GDM1 (cell line): Measurements from ENCODE around the gene MSANTD4.
A peak's percentile ranks its signal among the peaks of the same experiment; 100 is the strongest.
"Not testable (repeated sequence)": the region's sequence is repeated elsewhere in the genome, so short reads cannot be mapped to it uniquely, and the experiment has no call there.

ENCODE experiments used
- DNase-seq: peaks from one replicate; lab custom pipeline; 2025; lab: John Stamatoyannopoulos, UW

Gene MSANTD4

DNA sequence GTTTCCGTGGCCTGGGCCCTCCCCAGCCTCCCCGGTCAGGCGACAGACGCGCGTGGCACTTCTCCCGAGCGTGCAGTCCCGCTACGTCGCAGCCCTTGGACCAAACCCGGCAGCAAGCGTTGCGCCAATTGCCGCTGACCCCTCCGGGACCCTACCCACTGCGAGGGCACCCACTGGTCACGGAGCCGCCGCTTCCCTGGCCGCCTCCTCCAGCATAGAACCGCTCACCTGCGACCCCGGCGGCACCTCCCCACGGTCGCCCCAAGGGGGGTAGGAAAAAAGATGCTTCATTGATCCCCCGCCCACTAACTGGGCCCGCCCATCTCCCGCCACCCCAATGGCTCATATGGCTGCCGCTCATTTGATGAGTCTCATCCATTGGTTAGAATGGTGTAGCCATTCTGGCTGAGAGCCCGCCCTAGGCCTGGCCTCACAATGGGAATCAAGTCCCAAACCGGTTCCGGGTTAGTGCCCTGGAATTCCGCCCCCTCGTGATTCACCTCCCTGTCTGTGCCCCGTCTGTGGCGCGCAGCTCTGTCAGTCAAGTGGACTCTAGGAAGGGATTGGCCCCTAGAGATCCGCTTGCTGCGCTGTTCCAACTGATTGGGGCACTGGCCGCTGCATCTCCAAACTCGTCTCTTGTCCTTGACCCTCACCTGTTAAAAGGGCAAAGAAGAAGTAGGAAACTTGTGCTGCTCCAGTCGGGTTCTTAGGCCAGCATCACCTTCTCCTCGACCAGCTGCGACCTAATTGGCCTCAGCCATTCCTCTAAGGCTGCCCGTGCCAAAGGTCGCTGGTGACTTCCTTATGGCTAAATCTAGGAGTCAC, at the start of gene MSANTD4:
MSANTD4 (minus strand) TSS at position 274 of the 828 bp plus-strand sequence. CDS start 11,323 bp downstream, outside the sequence.
- peak; percentile 98 for DNase-seq

DNA sequence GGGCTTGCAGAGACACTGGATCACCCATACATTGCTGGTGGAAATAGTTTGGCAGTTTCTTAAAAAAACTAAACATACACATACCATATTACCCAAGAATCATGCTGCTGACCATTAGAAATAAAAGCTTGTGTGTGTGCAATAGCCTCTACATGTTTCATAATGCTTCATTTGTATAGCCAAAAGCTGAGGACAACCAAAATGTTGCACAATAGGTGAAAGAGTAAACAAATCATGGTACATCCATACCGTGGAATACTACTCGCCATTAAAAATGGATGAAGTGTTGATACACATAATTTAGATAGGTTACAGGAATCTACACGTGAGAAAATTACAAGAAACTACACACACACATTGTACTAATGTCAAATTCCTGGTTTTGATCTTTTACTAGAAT, 48.6 kb upstream of the MSANTD4 start:
- DNase-seq, result no peak

DNA sequence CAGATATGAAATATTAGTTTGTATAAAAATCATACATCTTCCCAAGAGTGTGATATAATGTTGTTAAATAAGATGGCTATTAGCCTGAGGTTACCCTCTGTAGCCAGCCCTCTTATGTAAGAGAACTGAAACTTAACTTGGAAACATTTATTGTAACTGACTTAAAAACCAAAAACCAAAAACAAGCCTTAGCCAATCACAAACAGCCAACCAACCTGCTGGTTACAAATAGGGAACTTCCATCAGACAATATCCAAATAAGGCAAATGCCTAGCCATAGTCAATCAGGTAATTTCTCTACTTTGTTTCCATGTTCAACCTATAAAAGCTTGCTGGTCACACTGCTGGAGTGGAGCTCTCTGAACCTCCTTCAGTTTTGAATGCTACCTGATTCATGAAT, 41.0 kb upstream of the MSANTD4 start:
- DNase-seq, result no peak

DNA sequence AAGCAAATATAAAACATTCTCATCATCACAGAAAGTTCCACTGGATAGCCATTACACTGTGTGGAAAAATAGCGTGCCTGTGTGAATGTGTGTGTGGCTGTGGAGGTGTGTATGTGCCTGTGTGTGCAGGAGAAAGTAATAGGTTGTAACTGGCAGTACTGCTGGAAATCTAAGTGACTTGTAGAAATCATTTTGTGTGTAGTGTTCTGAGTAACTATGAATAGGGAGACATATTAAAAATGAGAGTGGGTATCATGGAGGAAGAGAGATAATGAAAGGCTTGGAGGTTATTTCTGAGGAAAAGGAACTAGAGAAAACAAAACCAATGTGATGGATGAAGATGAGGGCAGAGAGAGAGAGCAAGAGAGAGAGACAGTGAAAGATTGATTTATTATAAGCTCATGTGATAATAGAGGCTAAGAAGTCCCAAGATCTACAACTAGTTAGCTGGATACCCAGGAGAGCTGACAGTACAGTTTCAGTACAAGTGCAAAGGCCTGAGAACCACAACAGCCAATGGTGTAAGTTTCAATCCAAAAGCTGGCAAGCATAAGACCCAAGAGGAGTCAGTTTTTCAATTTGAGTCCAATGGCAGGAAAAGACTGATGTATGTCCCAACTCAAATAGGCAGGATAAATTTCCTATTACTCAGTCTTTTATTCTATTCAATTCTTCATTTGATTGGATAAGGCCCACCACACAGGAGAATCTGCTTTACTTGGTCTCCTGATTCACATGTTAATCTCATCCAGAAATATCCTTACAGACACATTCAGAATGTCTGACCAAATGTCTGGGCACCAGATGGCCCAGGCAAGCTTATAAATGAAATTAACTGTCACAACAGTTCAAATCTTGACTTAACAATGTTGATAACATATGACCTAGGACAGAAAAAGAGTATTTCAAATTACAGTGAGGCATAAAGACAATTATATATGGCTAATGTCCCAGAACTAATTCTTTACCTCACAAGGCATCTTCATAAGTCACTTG, 40.2 kb upstream of the MSANTD4 start:
- no peak for DNase-seq

DNA sequence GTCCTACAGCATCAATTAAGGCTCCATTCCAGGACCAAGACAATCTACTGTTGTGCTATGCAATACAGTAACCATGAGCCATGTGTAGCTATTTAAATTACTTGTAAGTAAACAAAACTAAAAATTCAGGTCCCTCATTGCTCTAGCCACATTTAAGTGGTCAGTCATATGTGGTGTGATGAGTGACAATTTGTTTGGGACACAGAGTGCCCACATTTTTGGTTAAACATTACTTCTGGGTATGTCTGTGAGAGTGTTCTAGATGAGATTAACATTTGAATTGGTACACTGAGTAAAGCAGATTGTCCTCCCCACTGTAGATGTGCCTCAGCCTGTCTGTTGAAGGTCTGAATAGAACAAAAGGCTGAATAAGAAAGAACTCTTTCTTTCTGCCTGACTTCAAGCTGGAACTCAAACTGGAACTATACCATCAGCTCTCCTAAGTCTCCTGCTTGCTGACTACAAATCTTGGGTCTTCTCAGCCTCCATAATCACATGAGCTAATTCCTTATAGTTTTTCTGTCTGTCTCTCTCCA, 39.3 kb upstream of the MSANTD4 start:
- DNase-seq, result no peak

DNA sequence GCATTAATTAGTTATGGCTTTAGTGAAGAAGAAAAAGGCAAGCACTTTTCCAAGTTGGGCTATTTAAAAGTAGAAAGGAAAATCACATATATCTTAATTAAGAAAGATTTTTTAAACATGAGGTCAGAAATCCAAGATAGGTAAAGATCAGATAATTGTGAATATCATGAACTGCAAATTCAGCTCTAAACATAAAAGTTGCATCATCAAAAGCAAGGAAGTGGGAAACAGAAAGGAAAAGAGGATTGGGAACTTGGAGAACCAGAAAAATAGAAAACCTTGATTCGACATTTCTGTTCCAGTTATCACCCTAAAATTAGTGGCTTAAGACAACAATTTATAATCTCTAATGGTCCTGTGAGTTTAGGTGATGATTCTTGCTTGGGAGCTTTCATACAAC, 37.6 kb upstream of the MSANTD4 start:
- DNase-seq, result no peak

DNA sequence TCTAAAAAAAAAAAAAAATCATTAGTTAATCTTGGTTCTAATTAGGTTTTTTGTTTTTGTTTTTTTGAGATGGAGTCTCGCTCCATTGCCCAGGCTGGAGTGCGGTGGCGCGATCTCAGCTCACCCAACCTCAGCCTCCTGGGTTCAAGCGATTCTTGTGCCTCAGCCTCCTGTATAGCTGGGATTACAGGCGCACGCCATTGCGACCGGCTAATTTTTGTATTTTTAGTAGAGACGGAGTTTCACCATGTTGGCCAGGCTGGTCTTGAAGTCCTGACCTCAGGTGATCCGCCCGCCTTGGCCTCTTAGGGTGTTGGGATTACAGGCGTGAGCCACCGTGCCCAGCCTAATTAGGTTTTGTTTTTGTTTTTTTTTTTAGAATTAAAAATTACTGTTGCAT, 36.3 kb upstream of the MSANTD4 start:
- not testable (repeated sequence) for DNase-seq

DNA sequence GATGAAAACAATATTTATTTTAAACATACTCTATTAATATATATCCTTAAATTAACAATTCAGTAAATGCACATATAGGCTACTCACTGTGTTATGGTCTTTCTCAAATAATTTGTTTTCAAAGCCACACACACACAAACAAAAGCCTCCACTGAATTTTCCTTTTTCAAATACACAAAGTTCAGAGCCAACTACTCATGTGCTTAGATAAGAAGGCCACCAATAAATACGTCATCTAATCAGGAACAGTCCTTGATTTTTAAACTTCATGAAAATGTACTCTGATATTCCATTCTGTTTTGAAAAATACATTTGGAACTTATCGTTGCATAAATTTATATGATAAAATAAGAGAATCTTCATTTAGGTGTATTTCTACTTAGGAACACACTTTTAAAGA, 29.1 kb upstream of the MSANTD4 start:
- no peak for DNase-seq

DNA sequence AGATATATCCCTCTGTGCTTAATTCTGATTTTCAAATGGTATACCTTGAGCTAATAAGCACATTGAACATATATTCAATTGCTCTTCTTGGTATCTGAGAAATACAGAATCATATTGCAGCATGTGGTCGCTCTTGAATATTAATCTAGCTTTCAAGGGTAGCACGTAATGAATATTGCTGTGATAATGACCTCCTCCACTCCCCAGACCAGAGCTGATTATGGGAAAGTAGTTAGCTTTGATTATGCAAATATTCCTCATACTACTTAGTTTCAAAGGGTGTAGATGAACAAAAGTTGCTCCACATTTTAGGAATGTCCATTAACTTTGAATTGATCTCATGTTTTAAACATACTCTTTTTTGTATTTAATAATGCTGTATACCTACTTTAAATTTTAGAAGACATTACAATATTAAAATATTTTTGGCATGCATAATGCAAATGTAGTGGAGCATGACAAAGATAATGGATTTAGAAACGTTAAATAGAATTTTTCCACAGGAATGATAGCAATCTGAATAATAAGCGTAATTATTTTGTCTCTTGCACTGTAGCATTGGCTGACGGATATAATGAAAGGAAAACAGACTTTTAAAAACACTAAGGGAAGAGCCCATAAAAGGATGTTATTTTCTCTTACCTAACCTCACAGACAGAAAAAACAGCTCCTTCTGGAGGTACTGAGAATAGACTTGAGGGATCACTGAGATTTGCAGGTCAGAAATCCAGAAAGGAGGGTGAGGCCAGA, 27.9 kb upstream of the MSANTD4 start:
- no peak for DNase-seq

DNA sequence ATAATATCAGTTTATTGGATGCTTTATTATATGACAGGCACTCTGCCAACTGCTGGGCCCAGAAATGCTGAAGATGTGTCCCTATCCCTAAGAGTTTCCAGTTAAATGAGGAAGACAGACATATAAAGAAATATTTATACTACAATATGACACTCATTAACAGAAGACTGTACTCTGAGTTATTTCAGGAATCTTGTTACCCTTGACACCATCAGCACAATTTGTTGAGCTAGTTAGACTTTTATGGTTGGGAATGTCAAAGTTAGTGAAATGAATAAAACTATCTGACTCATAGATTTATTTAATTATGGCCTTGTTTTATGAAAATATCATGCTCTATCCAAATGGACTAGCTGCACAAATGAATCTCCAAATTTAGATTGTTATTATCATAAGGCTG, 25.6 kb upstream of the MSANTD4 start:
- DNase-seq, result no peak

DNA sequence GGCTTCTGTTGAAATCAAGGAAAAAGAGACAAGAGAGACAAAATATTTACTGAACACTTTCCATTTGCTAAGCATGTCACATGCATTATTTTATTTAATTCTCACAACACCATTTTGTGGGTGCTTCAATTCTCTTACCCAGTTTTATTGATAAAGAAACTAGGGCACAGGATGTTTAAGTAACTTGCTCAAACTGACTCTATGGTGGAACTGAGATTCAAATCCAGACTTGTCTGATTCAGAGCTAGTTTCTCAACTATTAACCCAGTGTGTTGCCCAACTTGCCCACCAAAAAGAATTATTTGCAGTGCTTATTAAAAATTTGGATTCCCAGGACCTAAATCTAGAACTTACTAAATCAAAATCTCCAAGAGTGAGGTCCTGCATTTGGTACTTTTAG, 21.5 kb upstream of the MSANTD4 start:
- DNase-seq, result no peak

DNA sequence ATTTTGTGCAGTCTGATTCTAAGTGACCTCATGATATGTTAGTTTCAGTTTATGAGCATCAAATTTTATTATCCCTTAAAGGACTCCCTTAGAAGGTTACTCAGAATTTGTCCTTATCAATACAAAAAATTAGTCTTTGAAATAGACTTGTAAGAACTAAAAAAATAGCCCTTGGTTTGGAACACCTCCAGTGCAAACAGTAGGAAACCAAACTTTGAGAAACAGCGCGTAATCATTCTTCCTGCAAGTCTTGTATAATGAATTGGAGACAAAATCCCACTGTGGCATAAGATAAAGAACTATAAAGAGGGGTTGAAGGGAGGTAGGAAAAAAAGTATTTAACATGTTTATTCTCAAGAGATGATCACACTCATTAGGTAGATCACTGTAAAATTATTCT, 10.8 kb upstream of the MSANTD4 start:
- DNase-seq, result no peak

DNA sequence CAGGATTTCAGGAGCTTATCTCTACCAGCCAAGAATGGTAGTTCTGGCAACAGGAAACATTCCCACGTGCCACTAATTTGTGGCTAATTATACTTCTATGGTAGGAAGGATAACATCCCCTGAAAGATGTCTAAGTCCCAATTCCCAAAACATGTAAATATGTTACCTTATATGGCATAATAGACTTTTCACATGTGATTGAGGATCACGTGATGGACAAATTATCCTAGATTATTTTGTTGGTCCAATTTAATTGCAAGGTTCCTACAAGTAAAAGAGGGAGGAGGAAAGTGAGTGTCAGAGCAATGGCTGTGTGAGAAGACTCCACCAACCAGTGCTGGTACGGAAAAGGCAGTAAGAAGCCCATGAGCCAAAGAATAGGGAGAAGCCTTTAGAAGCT, 9.9 kb upstream of the MSANTD4 start:
- no peak for DNase-seq

DNA sequence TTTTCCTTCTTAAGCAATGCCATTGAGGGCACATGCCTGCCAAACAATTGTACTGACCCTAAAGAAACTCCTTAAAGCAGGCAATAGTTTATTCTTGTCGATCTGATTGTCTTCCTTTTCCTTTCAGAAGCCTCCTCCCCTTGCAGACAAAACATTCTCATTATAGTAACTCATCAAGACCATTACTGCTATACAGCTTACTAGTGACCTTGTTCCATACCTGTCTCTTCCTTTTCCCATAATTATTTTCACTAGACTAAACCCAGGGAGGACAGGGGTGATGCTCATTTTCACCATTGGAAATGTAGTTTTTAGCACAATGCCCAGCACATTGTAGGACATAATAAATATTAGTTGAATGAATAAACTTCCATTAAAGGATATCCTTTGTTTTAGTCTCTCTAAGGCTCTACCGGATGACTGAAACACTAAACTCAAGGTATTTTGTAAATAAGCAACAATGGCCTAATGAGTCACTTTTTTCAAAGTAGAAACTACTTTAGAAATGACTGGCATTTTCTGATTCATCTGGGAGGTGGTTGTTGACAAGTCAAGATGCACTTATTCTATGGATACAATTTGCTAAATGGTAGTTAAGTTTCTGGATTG, 9.3 kb upstream of the MSANTD4 start:
- DNase-seq, result no peak

DNA sequence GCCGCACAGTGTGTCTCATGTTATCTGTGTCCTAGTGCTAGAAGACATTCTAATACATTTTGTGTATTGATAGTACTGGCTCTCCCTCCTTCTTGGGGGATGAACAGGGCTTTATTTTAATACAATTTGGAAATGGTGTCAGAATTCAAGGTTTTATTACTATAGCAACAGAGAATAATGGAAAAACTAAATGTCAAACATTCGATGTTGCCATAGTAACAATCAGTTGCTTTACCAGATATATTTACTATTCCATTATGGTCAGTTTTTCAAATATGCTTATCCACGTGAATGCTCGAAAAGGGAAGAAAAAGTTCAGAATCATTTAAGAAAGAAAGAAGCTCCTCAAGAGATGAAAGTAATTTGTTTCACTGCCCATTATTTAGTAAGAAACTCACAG, 8.6 kb upstream of the MSANTD4 start:
- no peak for DNase-seq

DNA sequence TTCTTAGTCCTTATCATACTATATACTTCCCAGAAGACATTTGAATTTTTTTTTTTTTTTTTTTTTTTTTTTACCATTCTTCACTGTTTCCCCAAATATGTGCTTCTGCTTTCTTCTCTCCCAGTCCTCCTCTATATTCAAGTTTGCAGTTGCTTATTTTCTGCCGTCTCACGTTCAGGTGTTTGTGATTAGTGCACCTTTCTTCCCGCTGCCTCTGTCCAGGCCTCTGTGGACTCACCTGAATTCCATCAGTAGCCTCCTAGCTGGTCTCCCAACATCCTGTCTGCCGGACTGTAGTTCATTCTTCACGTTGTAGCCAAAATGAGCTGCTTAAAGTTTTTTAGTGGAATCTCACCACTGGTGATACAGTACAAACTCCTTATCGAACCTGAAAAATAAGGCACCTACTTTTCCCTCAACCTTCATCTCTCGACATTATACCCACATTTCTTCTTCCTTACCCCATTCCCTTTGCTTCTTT, 795 bp upstream of the MSANTD4 start:
- no peak for DNase-seq

DNA sequence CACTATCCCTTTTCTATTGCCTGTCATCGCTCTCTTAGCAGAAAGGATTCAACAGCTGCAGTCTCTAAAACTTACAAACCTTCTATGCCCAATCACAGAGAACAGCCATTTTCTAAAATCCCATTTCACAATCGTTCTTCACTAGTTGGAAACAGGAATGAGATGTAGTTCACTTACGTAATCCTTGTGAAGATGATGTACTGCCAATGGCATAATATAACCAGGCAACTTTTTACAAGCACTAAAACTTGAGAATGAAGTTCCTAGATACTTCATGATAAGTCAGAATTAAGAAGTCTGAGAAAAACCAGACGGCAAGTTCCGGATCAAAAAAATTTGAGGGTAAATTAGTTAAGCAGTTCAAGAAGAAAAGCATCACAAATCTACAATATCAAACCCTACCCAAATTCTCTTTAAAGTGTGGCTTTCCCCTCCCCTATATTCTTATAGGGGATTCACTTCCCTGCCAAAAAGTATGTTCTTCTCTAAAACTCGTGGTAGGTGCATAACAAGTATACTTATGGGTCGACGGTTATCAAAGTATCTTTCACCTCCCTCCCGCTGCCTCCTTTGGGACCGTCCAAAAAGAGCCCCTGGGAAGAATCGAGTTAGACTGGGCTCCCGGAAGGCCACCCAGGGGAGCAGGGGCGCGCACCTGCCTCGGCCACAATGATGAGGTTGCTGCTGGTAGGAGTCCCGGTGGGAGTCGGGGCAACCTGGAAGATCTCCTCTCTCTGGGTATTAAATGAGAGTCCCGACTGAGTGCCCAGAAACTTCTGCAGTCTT, 666 bp downstream of the MSANTD4 start:
- DNase-seq, result no peak

DNA sequence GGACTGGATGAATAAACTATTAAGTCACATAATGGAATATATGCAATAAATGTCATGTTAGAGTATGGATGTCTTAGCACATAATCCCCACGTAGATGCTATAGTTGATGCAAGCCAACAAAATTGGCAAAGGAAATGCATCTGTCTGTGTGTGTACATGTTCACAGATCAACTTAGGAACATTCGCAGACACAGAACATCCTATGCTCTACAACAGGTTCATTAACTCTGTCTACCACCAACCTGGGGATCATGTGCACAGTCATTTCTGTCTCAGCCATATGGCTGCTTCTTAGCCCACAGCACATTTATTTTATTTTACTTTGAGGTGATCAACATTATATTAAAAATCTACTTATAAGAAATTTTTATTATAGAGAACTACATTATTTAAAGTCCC, 4.9 kb downstream of the MSANTD4 start:
- DNase-seq, result no peak

DNA sequence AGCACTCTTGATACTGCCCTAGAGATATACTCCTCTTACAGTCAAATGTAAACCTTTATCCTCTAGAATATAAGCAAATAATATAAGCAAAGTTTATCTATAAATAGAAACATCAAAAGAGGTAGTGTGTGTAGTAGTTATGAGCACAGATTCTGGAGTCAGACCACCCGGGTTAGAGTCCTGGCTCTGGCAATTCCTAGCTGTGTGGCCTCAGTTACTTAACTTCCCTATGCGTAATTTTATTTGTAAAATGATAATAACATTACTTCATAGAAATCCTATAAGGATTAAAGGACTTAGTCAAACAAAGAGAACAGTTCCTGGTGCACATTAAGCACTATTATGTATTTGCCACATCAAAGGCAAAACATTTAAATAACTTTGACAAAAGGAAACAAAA, 7.0 kb downstream of the MSANTD4 start:
- no peak for DNase-seq

DNA sequence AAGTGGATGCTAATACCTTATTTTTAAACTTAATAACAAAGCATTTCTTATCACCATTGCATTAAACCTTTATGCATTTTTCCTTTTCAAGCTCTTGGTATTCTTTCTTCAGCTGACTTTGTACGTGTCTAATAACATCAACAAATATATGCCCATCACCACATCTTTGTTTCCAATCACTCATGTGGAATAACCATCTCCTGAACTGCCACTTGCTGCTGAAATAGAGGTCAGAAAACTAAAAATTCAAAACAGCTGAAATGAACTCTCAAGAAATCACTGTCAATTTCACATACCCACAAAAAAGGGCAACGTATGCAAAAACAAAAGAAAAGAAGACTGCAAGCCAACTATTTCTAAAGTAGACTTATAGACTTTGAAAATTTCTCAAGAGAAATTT, 7.4 kb downstream of the MSANTD4 start:
- no peak for DNase-seq

DNA sequence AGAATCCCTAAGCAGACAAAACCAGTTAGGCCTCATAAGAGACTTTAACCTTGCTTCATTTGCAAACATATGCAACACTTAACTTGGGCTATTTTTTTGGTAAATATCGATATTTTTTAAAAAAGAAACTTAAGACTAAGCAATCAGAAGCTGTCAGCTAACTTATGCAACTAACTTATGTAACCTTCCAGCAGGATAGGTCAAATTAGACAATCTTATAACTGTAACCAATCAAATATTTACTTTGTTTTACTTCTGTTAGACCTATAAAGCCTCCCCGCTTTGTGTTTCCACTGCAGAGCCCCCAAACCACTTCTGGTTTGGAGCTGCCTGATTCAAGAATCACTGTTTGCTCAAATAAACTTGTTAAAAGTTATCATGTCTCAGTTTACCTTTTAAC, 8.0 kb downstream of the MSANTD4 start:
- no peak for DNase-seq
